Measurements from ENCODE around the gene LBHD2. TPM values are rescaled to one million over a fixed set of nuclear protein-coding genes. Genes with fewer than 3 reads are reported as not detected.

Gene LBHD2
- polyA plus RNA-seq, 3 donors from 2014 or later: not detected

GRCh38 chr14:103100281-103101121, 16.5 kb downstream of the LBHD2 start:
- no peaks in the 10 kb centered on the region for H3K36me3 Mint-ChIP-seq
- H3K4me1 Mint-ChIP-seq: peaks cover 0 to 2% of the 10 kb centered on the region in 2 donors
- H3K9me3 Mint-ChIP-seq: no peaks in the 10 kb centered on the region
- no peak overlapping the region for H3K4me3 Mint-ChIP-seq
- H3K27me3 Mint-ChIP-seq (ENCODE audit: low read depth in 3 of 3): peaks cover 0 to 7% (median 2%) of the 10 kb centered on the region in 3 donors
- H3K27ac Mint-ChIP-seq: no peak overlapping the region
- DNase-seq: no peak

- H3K36me3 Mint-ChIP-seq: no peaks in the 10 kb centered on the region
- DNase-seq: no peak
- H3K9me3 Mint-ChIP-seq: no peaks in the 10 kb centered on the region
- peaks cover 0 to 2% of the 10 kb centered on the region in 2 donors for H3K4me1 Mint-ChIP-seq
- no peak overlapping the region for H3K4me3 Mint-ChIP-seq
- peaks cover 0 to 7% (median 2%) of the 10 kb centered on the region in 3 donors for H3K27me3 Mint-ChIP-seq (ENCODE audit: low read depth in 3 of 3)
- H3K27ac Mint-ChIP-seq: no peak overlapping the region
These were observed 17.4 kb downstream of the LBHD2 start for GRCh38 chr14:103101257-103101962.

- DNase-seq: no peak
- peaks cover 0 to 2% of the 10 kb centered on the region in 2 donors for H3K4me1 Mint-ChIP-seq
- no peak overlapping the region for H3K27ac Mint-ChIP-seq
- H3K36me3 Mint-ChIP-seq: no peaks in the 10 kb centered on the region
- H3K9me3 Mint-ChIP-seq: no peaks in the 10 kb centered on the region
- peaks cover 0 to 4% (median 2%) of the 10 kb centered on the region in 3 donors for H3K27me3 Mint-ChIP-seq (ENCODE audit: low read depth in 3 of 3)
- no peak overlapping the region for H3K4me3 Mint-ChIP-seq
These were observed 18.1 kb downstream of the LBHD2 start for GRCh38 chr14:103101963-103102688.

GRCh38 chr14:103102689-103103260, 18.8 kb downstream of the LBHD2 start:
- peaks cover 0 to 4% (median 2%) of the 10 kb centered on the region in 3 donors for H3K27me3 Mint-ChIP-seq (ENCODE audit: low read depth in 3 of 3)
- no peaks in the 10 kb centered on the region for H3K36me3 Mint-ChIP-seq
- no peaks in the 10 kb centered on the region for H3K9me3 Mint-ChIP-seq
- H3K4me1 Mint-ChIP-seq: peaks cover 0 to 2% of the 10 kb centered on the region in 2 donors
- no peak for DNase-seq
- no peak overlapping the region for H3K27ac Mint-ChIP-seq
- no peak overlapping the region for H3K4me3 Mint-ChIP-seq

- Mint-ChIP-seq H3K27me3 (ENCODE audit: low read depth in 3 of 3) (peaks cover 0 to 4% (median 2%) of the 10 kb centered on the region in 3 donors), H3K9me3 (no peaks in the 10 kb centered on the region), H3K4me3 (no peak overlapping the region), H3K27ac (no peak overlapping the region), H3K4me1 (peaks cover 0 to 2% of the 10 kb centered on the region in 2 donors), H3K36me3 (no peaks in the 10 kb centered on the region)
- DNase-seq: no peak
These were observed 19.7 kb downstream of the LBHD2 start for GRCh38 chr14:103103461-103104388.

- Mint-ChIP-seq H3K36me3 (no peaks in the 10 kb centered on the region), H3K4me3 (no peak overlapping the region), H3K9me3 (no peaks in the 10 kb centered on the region), H3K4me1 (peaks cover 0 to 2% of the 10 kb centered on the region in 2 donors), H3K27ac (no peak overlapping the region), H3K27me3 (ENCODE audit: low read depth in 3 of 3) (peaks cover 0 to 4% (median 2%) of the 10 kb centered on the region in 3 donors)
- no peak for DNase-seq
These were observed 20.3 kb downstream of the LBHD2 start for GRCh38 chr14:103104389-103104653.

- Mint-ChIP-seq H3K9me3 (no peaks in the 10 kb centered on the region), H3K4me3 (no peak overlapping the region), H3K4me1 (peaks cover 0 to 2% of the 10 kb centered on the region in 2 donors), H3K27ac (no peak overlapping the region), H3K27me3 (ENCODE audit: low read depth in 3 of 3) (peaks cover 0 to 4% (median 2%) of the 10 kb centered on the region in 3 donors), H3K36me3 (no peaks in the 10 kb centered on the region)
- DNase-seq: peak; percentile 43 to 53 (median 46)
These were observed 20.8 kb downstream of the LBHD2 start for GRCh38 chr14:103104654-103105452.

- no peak for DNase-seq
- Mint-ChIP-seq H3K27me3 (ENCODE audit: low read depth in 3 of 3) (peaks cover 0 to 4% (median 3%) of the 10 kb centered on the region in 3 donors), H3K9me3 (no peaks in the 10 kb centered on the region), H3K36me3 (no peaks in the 10 kb centered on the region), H3K27ac (no peak overlapping the region), H3K4me1 (peaks cover 0 to 2% of the 10 kb centered on the region in 2 donors), H3K4me3 (no peak overlapping the region)
These were observed 21.7 kb downstream of the LBHD2 start for GRCh38 chr14:103105580-103106150.

GRCh38 chr14:103107455-103107854, 23.4 kb downstream of the LBHD2 start:
- peaks cover 0 to 2% (median 1%) of the 10 kb centered on the region in 3 donors for H3K27me3 Mint-ChIP-seq (ENCODE audit: low read depth in 3 of 3)

GRCh38 chr14:103107941-103108748, 24.1 kb downstream of the LBHD2 start:
- Mint-ChIP-seq H3K27ac (no peak overlapping the region), H3K36me3 (no peaks in the 10 kb centered on the region), H3K27me3 (ENCODE audit: low read depth in 3 of 3) (peaks cover 0 to 2% (median 1%) of the 10 kb centered on the region in 3 donors), H3K4me1 (peaks cover 0 to 2% of the 10 kb centered on the region in 2 donors), H3K9me3 (no peaks in the 10 kb centered on the region), H3K4me3 (no peak overlapping the region)
- DNase-seq: no peak

More at GRCh38 chr14:103107455-103107854, 23.4 kb downstream of the LBHD2 start:
- peaks cover 0 to 2% of the 10 kb centered on the region in 2 donors for H3K4me1 Mint-ChIP-seq
- no peak overlapping the region for H3K4me3 Mint-ChIP-seq
- no peaks in the 10 kb centered on the region for H3K36me3 Mint-ChIP-seq
- H3K9me3 Mint-ChIP-seq: no peaks in the 10 kb centered on the region
- H3K27ac Mint-ChIP-seq: no peak overlapping the region
- no peak for DNase-seq

GRCh38 chr14:103108749-103109207, 24.8 kb downstream of the LBHD2 start:
- DNase-seq: no peak
- H3K27ac Mint-ChIP-seq: no peak overlapping the region
- H3K9me3 Mint-ChIP-seq: no peaks in the 10 kb centered on the region
- no peak overlapping the region for H3K4me3 Mint-ChIP-seq
- H3K4me1 Mint-ChIP-seq: no peaks in the 10 kb centered on the region
- peaks cover 0 to 1% (median 0%) of the 10 kb centered on the region in 3 donors for H3K27me3 Mint-ChIP-seq (ENCODE audit: low read depth in 3 of 3)
- no peaks in the 10 kb centered on the region for H3K36me3 Mint-ChIP-seq

Measured in immature natural killer cell (primary cell).